Stimulated activated naive B cell treated with anti-CD40 and anti-IgM and Interleukin-4, amounts not matched to agents 10 μg/mL and 1 μg/mL and 100 μg/mL, for 72 hours (primary cell): ENCODE results near the gene SMIM13.
A peak's percentile ranks its signal among the peaks of the same experiment; 100 is the strongest.

ENCODE experiments used
- ATAC-seq, 2 donors: fragments of 150-1000 bp; cut with Tn5 transposase; replicated peaks; 2 replicates each; pipeline ENCODE4 v1.10.0; 2021; ENCODE audit warnings: moderate library complexity in 1 of 2
- DNase-seq: peaks from one replicate; pipeline ENCODE4 v3.0.0; 2021
- H3K27ac Mint-ChIP-seq: one replicate; pipeline ENCODE4 v1.8.0; 2022; ENCODE audit warnings: mild to moderate bottlenecking, mixed read lengths
- H3K27me3 Mint-ChIP-seq, 2 donors: one replicate each; pipeline ENCODE4 v1.8.0; 2022; ENCODE audit warnings: mixed read lengths in 2 of 2
- H3K36me3 Mint-ChIP-seq, 2 donors: one replicate each; pipeline ENCODE4 v1.8.0; 2022; ENCODE audit warnings: mixed read lengths in 2 of 2, mild to moderate bottlenecking in 1 of 2
- H3K4me1 Mint-ChIP-seq, 2 donors: one replicate each; pipeline ENCODE4 v1.8.0; 2022; ENCODE audit warnings: mixed read lengths in 2 of 2, mild to moderate bottlenecking in 1 of 2
- H3K4me3 Mint-ChIP-seq, 2 donors: one replicate each; pipeline ENCODE4 v1.8.0; 2022; ENCODE audit warnings: mild to moderate bottlenecking in 2 of 2, mixed read lengths in 2 of 2, moderate library complexity in 1 of 2
- H3K9me3 Mint-ChIP-seq, 2 donors: one replicate each; pipeline ENCODE4 v1.8.0; 2022; ENCODE audit warnings: mixed read lengths in 2 of 2, mild to moderate bottlenecking in 1 of 2

SMIM13 gene

DNA sequence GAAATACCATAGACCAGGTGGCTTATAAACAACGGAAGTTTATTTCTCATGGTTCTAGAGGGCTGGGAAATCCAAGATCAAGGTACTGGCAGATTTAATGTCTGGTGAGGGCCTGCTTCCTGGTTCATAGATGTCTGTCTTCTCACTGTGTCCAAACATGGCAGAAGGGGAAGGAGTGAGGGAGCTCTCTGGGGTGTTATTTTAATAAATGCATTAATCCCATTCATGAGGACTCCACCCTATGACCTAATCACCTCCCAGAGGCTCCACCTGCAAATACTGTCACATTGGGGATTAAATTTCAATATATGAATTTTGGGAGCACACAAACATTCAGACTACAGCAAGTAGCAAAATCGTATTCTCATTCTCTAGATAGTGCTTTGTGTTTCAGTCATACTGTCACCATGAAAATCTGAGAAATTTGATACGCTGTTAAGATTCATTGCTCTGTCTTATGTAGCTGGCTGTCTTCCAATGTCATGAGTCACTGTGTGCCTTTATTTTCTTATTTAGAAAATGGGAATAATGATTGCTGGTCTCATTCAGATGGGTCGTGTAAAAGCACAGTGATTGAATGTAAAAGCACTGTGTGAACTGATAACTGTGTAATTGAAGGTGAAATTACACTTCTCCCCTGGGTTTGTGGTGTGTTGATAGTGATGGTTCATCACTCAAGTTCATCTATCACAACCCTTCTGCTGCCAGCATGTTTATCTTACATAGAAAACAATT, 26.8 kb downstream of the SMIM13 start:
- no peaks in the 10 kb centered on the region for H3K9me3 Mint-ChIP-seq
- H3K4me1 Mint-ChIP-seq: peaks cover 33 to 44% of the 10 kb centered on the region in 2 donors
- ATAC-seq: no peak
- no peak for DNase-seq
- H3K27me3 Mint-ChIP-seq: no peaks in the 10 kb centered on the region
- H3K4me3 Mint-ChIP-seq: no peak overlapping the region
- peaks cover 8 to 13% of the 10 kb centered on the region in 2 donors for H3K36me3 Mint-ChIP-seq
- no peak overlapping the region for H3K27ac Mint-ChIP-seq

GRCh38 chr6:11121851-11122250, 28.2 kb downstream of the SMIM13 start:
- Mint-ChIP-seq H3K4me1 (peaks cover 26 to 31% of the 10 kb centered on the region in 2 donors), H3K27ac (no peak overlapping the region), H3K9me3 (no peaks in the 10 kb centered on the region), H3K36me3 (peaks cover 14 to 23% of the 10 kb centered on the region in 2 donors), H3K27me3 (no peaks in the 10 kb centered on the region), H3K4me3 (no peak overlapping the region)
- ATAC-seq: no peak
- DNase-seq: no peak

- ATAC-seq: peak; percentile 76 to 80
- H3K27ac Mint-ChIP-seq: peak overlapping the region; percentile 37
Measured at GRCh38 chr6:11122380-11122779, 28.7 kb downstream of the SMIM13 start.

DNA sequence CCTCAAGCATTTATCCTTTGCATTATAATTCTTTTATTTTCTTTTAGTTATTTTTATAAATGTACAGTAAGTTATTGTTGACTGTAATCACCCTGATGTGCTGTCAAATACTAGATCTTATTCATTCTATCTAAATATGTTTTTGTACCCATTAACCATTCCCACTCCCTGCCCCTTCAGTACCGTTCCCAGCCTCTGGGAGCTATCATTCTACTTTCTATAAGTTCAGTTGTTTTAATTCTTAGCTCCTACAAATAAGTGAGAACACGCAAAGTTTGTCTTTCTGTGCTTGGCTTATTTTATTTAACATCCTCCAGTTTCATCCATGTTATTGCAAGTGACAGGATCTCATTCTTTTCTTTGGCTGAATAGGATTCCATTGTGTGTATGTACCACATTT, 30.3 kb downstream of the SMIM13 start:
- H3K27ac Mint-ChIP-seq: no peak overlapping the region
- DNase-seq: no peak

More at GRCh38 chr6:11122380-11122779, 28.7 kb downstream of the SMIM13 start:
- no peak overlapping the region for H3K4me3 Mint-ChIP-seq
- H3K36me3 Mint-ChIP-seq: peaks cover 18 to 28% of the 10 kb centered on the region in 2 donors
- DNase-seq: no peak
- no peaks in the 10 kb centered on the region for H3K27me3 Mint-ChIP-seq
- H3K4me1 Mint-ChIP-seq: peaks cover 26 to 30% of the 10 kb centered on the region in 2 donors
- peaks cover 0 to 2% of the 10 kb centered on the region in 2 donors for H3K9me3 Mint-ChIP-seq

GRCh38 chr6:11126876-11127275, 33.2 kb downstream of the SMIM13 start:
- Mint-ChIP-seq H3K27ac (no peak overlapping the region), H3K4me3 (no peak overlapping the region), H3K4me1 (peaks cover 20 to 28% of the 10 kb centered on the region in 2 donors), H3K27me3 (no peaks in the 10 kb centered on the region), H3K36me3 (peaks cover 17 to 25% of the 10 kb centered on the region in 2 donors), H3K9me3 (peaks cover 0 to 4% of the 10 kb centered on the region in 2 donors)
- ATAC-seq (no peak), DNase-seq (no peak)

More for the DNA sequence above, 30.3 kb downstream of the SMIM13 start:
- H3K9me3 Mint-ChIP-seq: peaks cover 0 to 4% of the 10 kb centered on the region in 2 donors
- ATAC-seq: no peak
- peaks cover 20 to 29% of the 10 kb centered on the region in 2 donors for H3K36me3 Mint-ChIP-seq
- no peak overlapping the region for H3K4me3 Mint-ChIP-seq
- H3K27me3 Mint-ChIP-seq: no peaks in the 10 kb centered on the region
- peaks cover 23 to 30% of the 10 kb centered on the region in 2 donors for H3K4me1 Mint-ChIP-seq

DNA sequence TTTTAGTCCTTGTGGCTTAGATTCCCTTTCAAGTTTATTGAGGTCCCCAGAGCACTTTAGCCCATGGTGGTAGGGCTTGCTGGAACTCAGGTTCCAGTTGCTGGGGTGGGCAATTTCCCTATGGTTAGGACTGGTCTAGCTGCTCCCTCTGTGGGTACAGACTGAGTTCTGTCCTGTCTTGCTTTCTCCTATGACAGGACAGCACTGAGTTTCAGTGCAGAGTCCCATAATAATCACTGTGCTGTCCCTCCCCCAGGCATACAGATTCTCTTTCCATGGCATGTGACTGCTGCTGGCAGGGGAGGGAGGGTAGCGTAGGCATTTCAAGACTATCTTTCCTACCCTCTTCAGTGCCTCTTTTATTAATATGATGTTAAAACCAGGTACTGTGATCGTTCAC, 35.0 kb downstream of the SMIM13 start:
- no peaks in the 10 kb centered on the region for H3K27me3 Mint-ChIP-seq
- DNase-seq (no peak), ATAC-seq (no peak)
- peaks cover 15 to 25% of the 10 kb centered on the region in 2 donors for H3K36me3 Mint-ChIP-seq
- no peak overlapping the region for H3K27ac Mint-ChIP-seq
- no peak overlapping the region for H3K4me3 Mint-ChIP-seq
- peaks cover 0 to 4% of the 10 kb centered on the region in 2 donors for H3K9me3 Mint-ChIP-seq
- H3K4me1 Mint-ChIP-seq: peaks cover 13 to 15% of the 10 kb centered on the region in 2 donors

DNA sequence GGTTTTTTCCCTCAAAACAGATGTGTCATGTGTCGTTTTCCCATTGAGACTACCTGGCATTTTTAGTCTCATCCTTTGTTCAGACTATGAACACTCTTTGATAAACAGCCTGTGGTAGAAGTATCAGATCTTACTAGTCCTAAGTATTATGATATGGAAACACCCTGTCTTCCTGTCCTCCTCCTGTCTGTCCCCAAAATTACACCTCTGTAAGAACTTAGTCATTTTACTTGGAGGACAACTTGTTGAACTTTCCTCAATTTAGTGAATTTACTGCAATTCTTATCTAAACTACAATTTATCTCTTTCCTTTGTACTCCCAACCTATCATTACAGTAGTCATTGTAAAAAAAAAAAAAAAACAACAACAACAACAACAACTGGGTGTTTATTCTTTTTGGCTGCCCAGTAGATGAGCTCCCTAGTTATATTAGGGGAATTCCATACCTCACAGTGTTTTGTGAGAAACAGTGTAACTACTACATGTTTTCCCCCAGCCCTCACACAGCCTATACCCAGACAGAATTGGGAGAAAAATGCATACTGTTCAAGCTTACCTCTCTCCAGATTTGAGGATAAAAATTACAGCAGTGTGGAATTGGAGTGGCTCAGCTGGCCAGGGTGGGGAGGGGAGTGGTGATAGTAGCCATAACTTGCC, 36.4 kb downstream of the SMIM13 start:
- DNase-seq (no peak), ATAC-seq (peak; percentile 39 to 58)
- H3K27ac Mint-ChIP-seq: no peak overlapping the region
- peaks cover 0 to 4% of the 10 kb centered on the region in 2 donors for H3K9me3 Mint-ChIP-seq
- H3K36me3 Mint-ChIP-seq: peaks cover 22 to 31% of the 10 kb centered on the region in 2 donors
- no peaks in the 10 kb centered on the region for H3K27me3 Mint-ChIP-seq
- H3K4me3 Mint-ChIP-seq: no peak overlapping the region
- H3K4me1 Mint-ChIP-seq: peaks cover 22 to 23% of the 10 kb centered on the region in 2 donors

GRCh38 chr6:11130605-11131004, 37.0 kb downstream of the SMIM13 start:
- Mint-ChIP-seq H3K4me1 (peaks cover 22 to 23% of the 10 kb centered on the region in 2 donors), H3K9me3 (peaks cover 0 to 4% of the 10 kb centered on the region in 2 donors), H3K36me3 (peaks cover 23 to 30% of the 10 kb centered on the region in 2 donors), H3K27me3 (no peaks in the 10 kb centered on the region), H3K4me3 (no peak overlapping the region), H3K27ac (no peak overlapping the region)
- ATAC-seq: no peak
- DNase-seq: no peak

GRCh38 chr6:11132194-11132888, 38.7 kb downstream of the SMIM13 start:
- H3K27me3 Mint-ChIP-seq: no peaks in the 10 kb centered on the region
- peaks cover 0 to 2% of the 10 kb centered on the region in 2 donors for H3K9me3 Mint-ChIP-seq
- DNase-seq (no peak), ATAC-seq (no peak)
- H3K36me3 Mint-ChIP-seq: peaks cover 13 to 22% of the 10 kb centered on the region in 2 donors
- H3K27ac Mint-ChIP-seq: no peak overlapping the region
- H3K4me3 Mint-ChIP-seq: no peak overlapping the region
- peaks cover 22 to 23% of the 10 kb centered on the region in 2 donors for H3K4me1 Mint-ChIP-seq

- no peak for DNase-seq
- H3K27me3 Mint-ChIP-seq: no peaks in the 10 kb centered on the region
- no peak for ATAC-seq
- peaks cover 12 to 19% of the 10 kb centered on the region in 2 donors for H3K36me3 Mint-ChIP-seq
- H3K4me3 Mint-ChIP-seq: no peak overlapping the region
- no peak overlapping the region for H3K27ac Mint-ChIP-seq
- peaks cover 22 to 23% of the 10 kb centered on the region in 2 donors for H3K4me1 Mint-ChIP-seq
- no peaks in the 10 kb centered on the region for H3K9me3 Mint-ChIP-seq
Measured at GRCh38 chr6:11133281-11133680, 39.6 kb downstream of the SMIM13 start.

DNA sequence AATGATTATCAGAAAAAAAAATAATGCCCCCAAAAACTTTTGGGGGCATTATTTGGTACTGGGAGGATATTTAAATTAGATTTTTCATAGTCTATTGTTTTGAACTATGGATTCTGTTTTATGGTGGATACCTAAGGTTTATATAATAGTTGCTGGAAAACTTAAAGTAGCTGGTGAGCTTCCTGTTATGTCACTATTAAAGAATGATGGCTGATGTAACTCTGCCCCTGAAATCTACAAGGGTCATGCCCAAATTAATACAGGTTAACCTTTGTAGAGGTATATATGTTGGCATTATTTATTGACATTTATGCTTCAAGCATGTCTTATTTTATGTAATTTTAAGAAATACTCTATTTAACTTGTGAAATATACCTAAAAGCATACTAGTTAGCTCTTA, 43.2 kb downstream of the SMIM13 start:
- Mint-ChIP-seq H3K4me1 (peaks cover 29 to 41% of the 10 kb centered on the region in 2 donors), H3K27ac (no peak overlapping the region), H3K27me3 (no peaks in the 10 kb centered on the region), H3K36me3 (peaks cover 16 to 27% of the 10 kb centered on the region in 2 donors), H3K9me3 (peaks cover 8 to 10% of the 10 kb centered on the region in 2 donors), H3K4me3 (no peak overlapping the region)
- no peak for DNase-seq
- no peak for ATAC-seq

DNA sequence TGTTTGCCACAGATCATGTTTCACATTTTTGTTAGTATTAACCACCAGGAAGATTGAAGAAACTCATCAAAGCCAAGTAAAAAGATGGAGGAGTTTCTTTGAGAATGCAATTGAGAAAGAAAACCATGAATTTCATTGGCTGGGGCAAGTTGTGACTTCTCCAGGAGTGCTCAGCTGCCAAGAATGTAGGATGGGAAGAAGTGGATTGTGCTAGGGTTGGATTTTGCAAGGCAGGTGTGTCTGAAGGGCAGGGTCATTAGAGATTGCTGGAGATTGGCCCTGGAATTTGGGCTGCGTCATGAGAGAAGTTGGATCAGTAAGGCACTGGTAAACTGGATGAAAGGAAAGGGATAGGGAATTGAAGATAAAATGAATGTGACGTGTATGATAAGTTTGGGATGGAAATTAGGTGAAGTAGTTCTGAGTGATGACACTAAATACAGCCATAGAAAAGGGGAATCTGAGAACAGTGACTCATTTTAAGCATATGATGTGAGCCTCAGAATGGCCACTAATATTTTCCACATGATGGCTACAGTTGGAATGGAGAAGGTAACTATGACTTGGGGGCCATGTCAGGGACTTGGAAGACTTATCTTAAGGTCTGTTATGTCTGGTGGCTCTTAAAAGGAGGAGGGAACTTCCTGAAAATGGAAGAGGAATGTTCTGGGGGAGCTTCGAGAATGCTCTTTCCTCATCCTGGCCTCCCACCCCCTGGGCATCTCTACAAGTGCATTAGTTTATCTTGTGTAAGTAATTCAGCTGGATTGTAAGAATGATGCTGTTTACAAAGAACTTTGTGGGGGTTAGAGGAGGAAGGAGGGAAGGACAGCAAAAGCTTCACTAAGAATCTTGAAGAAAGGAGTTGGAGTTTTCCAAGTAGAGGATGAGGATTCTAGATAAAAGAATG, 45.7 kb downstream of the SMIM13 start:
- peak overlapping the region; percentile 33 to 42 for H3K4me3 Mint-ChIP-seq
- DNase-seq: no peak
- peak overlapping the region; percentile 84 for H3K27ac Mint-ChIP-seq
- H3K9me3 Mint-ChIP-seq: peaks cover 8 to 10% of the 10 kb centered on the region in 2 donors
- no peaks in the 10 kb centered on the region for H3K27me3 Mint-ChIP-seq
- H3K4me1 Mint-ChIP-seq: peaks cover 32 to 48% of the 10 kb centered on the region in 2 donors
- peaks cover 16 to 26% of the 10 kb centered on the region in 2 donors for H3K36me3 Mint-ChIP-seq
- ATAC-seq: peak; percentile 96

- Mint-ChIP-seq H3K27me3 (no peaks in the 10 kb centered on the region), H3K4me1 (peaks cover 30 to 46% of the 10 kb centered on the region in 2 donors), H3K27ac (peak overlapping the region; percentile 27), H3K9me3 (peaks cover 8 to 10% of the 10 kb centered on the region in 2 donors), H3K4me3 (no peak overlapping the region), H3K36me3 (peaks cover 9 to 18% of the 10 kb centered on the region in 2 donors)
- DNase-seq (no peak), ATAC-seq (no peak)
Measured at GRCh38 chr6:11140056-11140455, 46.4 kb downstream of the SMIM13 start.
